RWPE2 (cell line): Measurements from ENCODE around the gene MT1F.

Experiments
- ATAC-seq: fragments of 200-7000 bp; cut with Tn5 transposase; 3 replicates; pipeline ENCODE4 v1.9.1; 2021; ENCODE audit warnings: low read depth
- DNase-seq: peaks from one replicate; pipeline ENCODE4 v3.0.0-alpha.2; 2020; ENCODE audit warnings: low spot score
- H3K27ac ChIP-seq: fragments of 450-650 bp; 2 replicates; pipeline ENCODE4 v1.5.1; 2017; ENCODE audit warnings: mild to moderate bottlenecking; ENCODE audit not compliant: poor library complexity, severe bottlenecking
- H3K27me3 ChIP-seq: fragments of 250-450 bp; sonication (Bioruptor Pico); 2 replicates; pipeline ENCODE4 v1.5.1; 2021; ENCODE audit warnings: mild to moderate bottlenecking, moderate library complexity; ENCODE audit not compliant: insufficient read depth, poor library complexity, severe bottlenecking
- H3K36me3 ChIP-seq: fragments of 250-450 bp; sonication (Bioruptor Pico); 2 replicates; pipeline ENCODE4 v1.5.1; 2020; ENCODE audit warnings: low read depth, mild to moderate bottlenecking, moderate library complexity
- H3K4me1 ChIP-seq: fragments of 250-450 bp; sonication (Bioruptor Pico); 2 replicates; pipeline ENCODE4 v1.5.1; 2021; ENCODE audit warnings: mild to moderate bottlenecking, moderate library complexity; ENCODE audit not compliant: insufficient read depth, poor library complexity, severe bottlenecking
- H3K4me3 ChIP-seq: fragments of 250-450 bp; sonication (Bioruptor Pico); 2 replicates; pipeline ENCODE4 v1.5.1; 2021; ENCODE audit warnings: mild to moderate bottlenecking, moderate library complexity; ENCODE audit not compliant: severe bottlenecking
- H3K9me3 ChIP-seq: fragments of 250-450 bp; sonication (Bioruptor Pico); 2 replicates; pipeline ENCODE4 v1.5.1; 2021; ENCODE audit warnings: mild to moderate bottlenecking, moderate library complexity; ENCODE audit not compliant: severe bottlenecking
- CTCF ChIP-seq: fragments of 450-650 bp; IDR thresholded peaks from one replicate; pipeline ENCODE4 v1.5.1; 2017; ENCODE audit warnings: mild to moderate bottlenecking, moderate library complexity; ENCODE audit not compliant: poor library complexity, severe bottlenecking

Gene MT1F

GRCh38 chr16:56637814-56638750, 19.7 kb upstream of the MT1F start, which contains the start of gene MT1A:
Gene MT1A, plus strand, starts transcription at chr16:56638666. Its CDS starts 73 bp downstream, at chr16:56638739.
- H3K4me3 ChIP-seq, result no peak within 1 kb of the TSS
- TF ChIP-seq CTCF, result no peak
- no peak within 1 kb of the TSS for H3K27ac ChIP-seq
- no peaks in the 10 kb centered on the region for H3K4me1 ChIP-seq
- H3K27me3 ChIP-seq, result no peaks in the 10 kb centered on the region
- H3K9me3 ChIP-seq, result no peaks in the 10 kb centered on the region
- H3K36me3 ChIP-seq, result no peaks in the 10 kb centered on the region
- DNase-seq, result no peak
- no peak for ATAC-seq

- no peaks in the 10 kb centered on the region for H3K27me3 ChIP-seq
- H3K27ac ChIP-seq, result no peak overlapping the region
- no peaks in the 10 kb centered on the region for H3K36me3 ChIP-seq
- DNase-seq (no peak), ATAC-seq (no peak)
- no peaks in the 10 kb centered on the region for H3K9me3 ChIP-seq
- TF ChIP-seq CTCF, result no peak
- no peak overlapping the region for H3K4me3 ChIP-seq
- H3K4me1 ChIP-seq, result no peaks in the 10 kb centered on the region
Measured at GRCh38 chr16:56639045-56639444, 18.7 kb upstream of the MT1F start.

GRCh38 chr16:56640076-56640475, 17.7 kb upstream of the MT1F start:
- Histone ChIP-seq H3K4me3 (no peak overlapping the region), H3K27me3 (no peaks in the 10 kb centered on the region), H3K36me3 (no peaks in the 10 kb centered on the region), H3K4me1 (no peaks in the 10 kb centered on the region), H3K9me3 (no peaks in the 10 kb centered on the region), H3K27ac (no peak overlapping the region)
- DNase-seq (no peak), ATAC-seq (no peak)
- no peak for TF ChIP-seq CTCF

GRCh38 chr16:56641166-56641565, 16.6 kb upstream of the MT1F start:
- Histone ChIP-seq H3K9me3 (no peaks in the 10 kb centered on the region), H3K27me3 (no peaks in the 10 kb centered on the region), H3K27ac (no peak overlapping the region), H3K36me3 (no peaks in the 10 kb centered on the region), H3K4me1 (no peaks in the 10 kb centered on the region), H3K4me3 (no peak overlapping the region)
- no peak for DNase-seq
- no peak for TF ChIP-seq CTCF
- ATAC-seq, result no peak

GRCh38 chr16:56643080-56643778, 14.5 kb upstream of the MT1F start:
- H3K27ac ChIP-seq, result no peak overlapping the region

More at GRCh38 chr16:56643080-56643778, 14.5 kb upstream of the MT1F start:
- no peaks in the 10 kb centered on the region for H3K4me1 ChIP-seq
- H3K36me3 ChIP-seq, result no peaks in the 10 kb centered on the region
- no peaks in the 10 kb centered on the region for H3K9me3 ChIP-seq
- H3K27me3 ChIP-seq, result no peaks in the 10 kb centered on the region
- TF ChIP-seq CTCF, result peak; percentile 30
- peak; percentile 88 for ATAC-seq
- H3K4me3 ChIP-seq, result no peak overlapping the region
- no peak for DNase-seq
